Neural cell (in vitro differentiated cells): ENCODE data around the gene KIFC1. TPM values are rescaled to one million over a fixed set of nuclear protein-coding genes. Genes with fewer than 3 reads are reported as not detected.

Source experiments
- H2AFZ ChIP-seq: fragments of 200-600, 300-800 bp; sonication (generic), shearing (Covaris generic); 2 replicates; pipeline ENCODE4 v1.6.0; 2014; ENCODE audit warnings: low read depth, mild to moderate bottlenecking, antibody characterized with exemption, low read length, moderate library complexity
- H3F3A ChIP-seq: fragments of 200-600 bp; shearing (Covaris generic); 2 replicates; pipeline ENCODE4 v1.6.1; 2016; ENCODE audit warnings: mild to moderate bottlenecking, moderate library complexity, mixed read lengths, antibody characterized with exemption, low read length; ENCODE audit not compliant: insufficient read depth, poor library complexity, severe bottlenecking
- H3K27ac ChIP-seq: fragments of 200-600, 300-800 bp; sonication (generic), shearing (Covaris generic); 2 replicates; pipeline ENCODE4 v1.5.1; 2014; ENCODE audit warnings: mild to moderate bottlenecking, low read length, moderate library complexity
- H3K27me3 ChIP-seq: fragments of 300-800, 200-600 bp; sonication (generic), shearing (Covaris generic); 2 replicates; pipeline ENCODE4 v1.6.0; 2014; ENCODE audit warnings: mild to moderate bottlenecking, low read depth, low read length, moderate library complexity; ENCODE audit not compliant: insufficient read depth
- H3K36me3 ChIP-seq: fragments of 300-800, 200-600 bp; sonication (generic), shearing (Covaris generic); 2 replicates; pipeline ENCODE4 v1.5.1; 2014; ENCODE audit warnings: mild to moderate bottlenecking, antibody characterized with exemption, low read length, moderate library complexity; ENCODE audit not compliant: insufficient read depth
- H3K4me2 ChIP-seq: fragments of 300-800, 200-600 bp; sonication (generic), shearing (Covaris generic); 2 replicates; pipeline ENCODE4 v1.6.0; 2014; ENCODE audit warnings: mild to moderate bottlenecking, low read length
- H3K4me3 ChIP-seq: fragments of 300-800, 200-600 bp; sonication (generic), shearing (Covaris generic); 2 replicates; pipeline ENCODE4 v1.5.1; 2014; ENCODE audit warnings: mild to moderate bottlenecking, low read length, moderate library complexity
- H3K79me2 ChIP-seq: fragments of 200-600 bp; shearing (Covaris generic); replicated peaks from 2 replicates; pipeline ENCODE4 v1.6.0; 2014; ENCODE audit warnings: mild to moderate bottlenecking, low read length, moderate library complexity; ENCODE audit not compliant: insufficient read depth
- H3K9ac ChIP-seq: fragments of 300-800, 200-600 bp; sonication (generic), shearing (Covaris generic); 2 replicates; pipeline ENCODE4 v1.6.1; 2016; ENCODE audit warnings: mild to moderate bottlenecking, low read length, mixed read lengths
- H3K9me2 ChIP-seq: fragments of 200-600 bp; shearing (Covaris generic); 2 replicates; pipeline ENCODE4 v1.6.1; 2016; ENCODE audit warnings: mild to moderate bottlenecking, low read length, mixed read lengths; ENCODE audit not compliant: insufficient read depth
- H3K9me3 ChIP-seq: fragments of 200-600, 300-800 bp; sonication (generic), shearing (Covaris generic); 2 replicates; pipeline ENCODE4 v1.6.1; 2016; ENCODE audit warnings: mild to moderate bottlenecking, mixed run types, low read length, moderate library complexity, mixed read lengths
- H4K20me1 ChIP-seq: fragments of 200-600 bp; shearing (Covaris generic); 2 replicates; pipeline ENCODE4 v1.6.1; 2016; ENCODE audit warnings: mild to moderate bottlenecking, mixed run types; ENCODE audit not compliant: insufficient read depth
- EP300 ChIP-seq: fragments of 450-650 bp; conservative IDR thresholded peaks from 2 replicates; pipeline ENCODE4 v1.6.1; 2014; ENCODE audit warnings: antibody characterized with exemption, mild to moderate bottlenecking, moderate library complexity; ENCODE audit not compliant: poor library complexity, severe bottlenecking
- EZH2 ChIP-seq: fragments of 200-600, 300-800 bp; shearing (Covaris generic), sonication (generic); IDR thresholded peaks from 2 replicates; pipeline ENCODE4 v1.6.1; 2014; ENCODE audit warnings: antibody characterized with exemption, low read length, borderline replicate concordance, mild to moderate bottlenecking; ENCODE audit not compliant: insufficient read depth, poor library complexity, severe bottlenecking
- MXI1 ChIP-seq: fragments of 450-650 bp; conservative IDR thresholded peaks from 2 replicates; pipeline ENCODE4 v1.6.1; 2014; ENCODE audit warnings: antibody characterized with exemption, mild to moderate bottlenecking; ENCODE audit not compliant: poor library complexity, severe bottlenecking
- POLR2AphosphoS5 ChIP-seq: IDR thresholded peaks from 2 replicates; pipeline ENCODE4 v1.6.1; 2012
- RAD21 ChIP-seq: fragments of 450-650 bp; conservative IDR thresholded peaks from 2 replicates; pipeline ENCODE4 v1.6.1; 2014; ENCODE audit warnings: antibody characterized with exemption, mild to moderate bottlenecking, moderate library complexity
- SMC3 ChIP-seq: fragments of 450-650 bp; conservative IDR thresholded peaks from 2 replicates; pipeline ENCODE4 v1.6.1; 2014; ENCODE audit warnings: antibody characterized with exemption, mild to moderate bottlenecking, moderate library complexity; ENCODE audit not compliant: poor library complexity
- TAF1 ChIP-seq: IDR thresholded peaks from 2 replicates; pipeline ENCODE4 v1.6.1; 2012; ENCODE audit warnings: low read depth
- polyA plus RNA-seq: library from polyadenylated mRNA; depleted of rRNA; stranded (reverse); fragments of >200 nt; gene quantifications from 2 replicates; pipeline ENCODE4 v1.2.3, GENCODE V29; 2014
- TF ChIP-seq, protein P1 (sequence below): IDR thresholded peaks from 2 replicates; pipeline ENCODE4 v1.6.1; 2012; ENCODE audit warnings: borderline replicate concordance
- TF ChIP-seq, protein P2 (sequence below): fragments of 450-650 bp; IDR thresholded peaks from 2 replicates; pipeline ENCODE4 v1.5.1; 2014; ENCODE audit warnings: antibody characterized with exemption, mild to moderate bottlenecking, moderate library complexity; ENCODE audit not compliant: poor library complexity, severe bottlenecking

KIFC1 gene
- polyA plus RNA-seq, 1 donor from 2014 or later, result 0.52 TPM

DNA sequence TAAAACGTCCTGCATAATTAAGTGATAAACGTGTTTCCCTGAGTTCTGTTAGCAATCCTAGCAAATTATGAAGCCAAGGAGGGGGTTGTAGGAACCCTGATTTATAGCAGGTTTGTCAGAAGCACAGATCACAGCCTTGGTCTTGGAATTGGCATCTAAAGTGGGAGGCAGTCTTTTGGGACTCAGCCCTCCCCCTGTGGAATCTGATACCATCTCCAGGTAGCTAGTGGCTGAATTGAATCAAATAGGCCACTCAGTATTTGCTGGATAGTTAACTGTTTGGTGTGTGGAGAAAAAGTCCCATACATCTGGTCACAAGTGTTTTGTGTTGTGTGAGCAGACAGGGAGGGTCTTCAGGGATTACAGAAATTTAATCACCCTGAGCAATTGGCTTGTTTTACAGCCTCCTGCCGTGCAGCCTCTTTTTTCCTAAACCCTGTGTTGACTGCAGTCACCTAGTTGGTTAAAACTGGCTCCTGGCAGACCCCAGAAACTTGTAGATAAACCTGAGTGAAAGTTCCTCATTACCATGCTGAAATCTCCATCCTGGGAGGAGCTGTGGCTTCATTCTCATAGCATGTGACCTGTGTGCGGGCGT, 19.0 kb upstream of the KIFC1 start:
- H3K79me2 ChIP-seq, result no peaks in the 10 kb centered on the region
- H3K36me3 ChIP-seq, result no peaks in the 10 kb centered on the region
- no peaks in the 10 kb centered on the region for H3K9me2 ChIP-seq
- H2AFZ ChIP-seq, result no peak overlapping the region
- no peaks in the 10 kb centered on the region for H3K27me3 ChIP-seq
- H4K20me1 ChIP-seq, result no peaks in the 10 kb centered on the region
- H3K4me3 ChIP-seq, result no peak overlapping the region
- H3F3A ChIP-seq, result no peaks in the 10 kb centered on the region
- no peak overlapping the region for H3K4me2 ChIP-seq
- H3K9ac ChIP-seq, result no peak overlapping the region
- no peak for TF ChIP-seq SMC3
- no peak for TF ChIP-seq TAF1
- no peak for TF ChIP-seq EP300
- TF ChIP-seq, protein P1, sequence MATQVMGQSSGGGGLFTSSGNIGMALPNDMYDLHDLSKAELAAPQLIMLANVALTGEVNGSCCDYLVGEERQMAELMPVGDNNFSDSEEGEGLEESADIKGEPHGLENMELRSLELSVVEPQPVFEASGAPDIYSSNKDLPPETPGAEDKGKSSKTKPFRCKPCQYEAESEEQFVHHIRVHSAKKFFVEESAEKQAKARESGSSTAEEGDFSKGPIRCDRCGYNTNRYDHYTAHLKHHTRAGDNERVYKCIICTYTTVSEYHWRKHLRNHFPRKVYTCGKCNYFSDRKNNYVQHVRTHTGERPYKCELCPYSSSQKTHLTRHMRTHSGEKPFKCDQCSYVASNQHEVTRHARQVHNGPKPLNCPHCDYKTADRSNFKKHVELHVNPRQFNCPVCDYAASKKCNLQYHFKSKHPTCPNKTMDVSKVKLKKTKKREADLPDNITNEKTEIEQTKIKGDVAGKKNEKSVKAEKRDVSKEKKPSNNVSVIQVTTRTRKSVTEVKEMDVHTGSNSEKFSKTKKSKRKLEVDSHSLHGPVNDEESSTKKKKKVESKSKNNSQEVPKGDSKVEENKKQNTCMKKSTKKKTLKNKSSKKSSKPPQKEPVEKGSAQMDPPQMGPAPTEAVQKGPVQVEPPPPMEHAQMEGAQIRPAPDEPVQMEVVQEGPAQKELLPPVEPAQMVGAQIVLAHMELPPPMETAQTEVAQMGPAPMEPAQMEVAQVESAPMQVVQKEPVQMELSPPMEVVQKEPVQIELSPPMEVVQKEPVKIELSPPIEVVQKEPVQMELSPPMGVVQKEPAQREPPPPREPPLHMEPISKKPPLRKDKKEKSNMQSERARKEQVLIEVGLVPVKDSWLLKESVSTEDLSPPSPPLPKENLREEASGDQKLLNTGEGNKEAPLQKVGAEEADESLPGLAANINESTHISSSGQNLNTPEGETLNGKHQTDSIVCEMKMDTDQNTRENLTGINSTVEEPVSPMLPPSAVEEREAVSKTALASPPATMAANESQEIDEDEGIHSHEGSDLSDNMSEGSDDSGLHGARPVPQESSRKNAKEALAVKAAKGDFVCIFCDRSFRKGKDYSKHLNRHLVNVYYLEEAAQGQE, result no peak
- no peak for TF ChIP-seq EZH2
- no peak for TF ChIP-seq RAD21
- no peak for TF ChIP-seq POLR2AphosphoS5
- no peak for TF ChIP-seq MXI1
- TF ChIP-seq, protein P2, sequence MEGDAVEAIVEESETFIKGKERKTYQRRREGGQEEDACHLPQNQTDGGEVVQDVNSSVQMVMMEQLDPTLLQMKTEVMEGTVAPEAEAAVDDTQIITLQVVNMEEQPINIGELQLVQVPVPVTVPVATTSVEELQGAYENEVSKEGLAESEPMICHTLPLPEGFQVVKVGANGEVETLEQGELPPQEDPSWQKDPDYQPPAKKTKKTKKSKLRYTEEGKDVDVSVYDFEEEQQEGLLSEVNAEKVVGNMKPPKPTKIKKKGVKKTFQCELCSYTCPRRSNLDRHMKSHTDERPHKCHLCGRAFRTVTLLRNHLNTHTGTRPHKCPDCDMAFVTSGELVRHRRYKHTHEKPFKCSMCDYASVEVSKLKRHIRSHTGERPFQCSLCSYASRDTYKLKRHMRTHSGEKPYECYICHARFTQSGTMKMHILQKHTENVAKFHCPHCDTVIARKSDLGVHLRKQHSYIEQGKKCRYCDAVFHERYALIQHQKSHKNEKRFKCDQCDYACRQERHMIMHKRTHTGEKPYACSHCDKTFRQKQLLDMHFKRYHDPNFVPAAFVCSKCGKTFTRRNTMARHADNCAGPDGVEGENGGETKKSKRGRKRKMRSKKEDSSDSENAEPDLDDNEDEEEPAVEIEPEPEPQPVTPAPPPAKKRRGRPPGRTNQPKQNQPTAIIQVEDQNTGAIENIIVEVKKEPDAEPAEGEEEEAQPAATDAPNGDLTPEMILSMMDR, result no peak
- H3K27ac ChIP-seq, result no peak overlapping the region
- no peaks in the 10 kb centered on the region for H3K9me3 ChIP-seq

DNA sequence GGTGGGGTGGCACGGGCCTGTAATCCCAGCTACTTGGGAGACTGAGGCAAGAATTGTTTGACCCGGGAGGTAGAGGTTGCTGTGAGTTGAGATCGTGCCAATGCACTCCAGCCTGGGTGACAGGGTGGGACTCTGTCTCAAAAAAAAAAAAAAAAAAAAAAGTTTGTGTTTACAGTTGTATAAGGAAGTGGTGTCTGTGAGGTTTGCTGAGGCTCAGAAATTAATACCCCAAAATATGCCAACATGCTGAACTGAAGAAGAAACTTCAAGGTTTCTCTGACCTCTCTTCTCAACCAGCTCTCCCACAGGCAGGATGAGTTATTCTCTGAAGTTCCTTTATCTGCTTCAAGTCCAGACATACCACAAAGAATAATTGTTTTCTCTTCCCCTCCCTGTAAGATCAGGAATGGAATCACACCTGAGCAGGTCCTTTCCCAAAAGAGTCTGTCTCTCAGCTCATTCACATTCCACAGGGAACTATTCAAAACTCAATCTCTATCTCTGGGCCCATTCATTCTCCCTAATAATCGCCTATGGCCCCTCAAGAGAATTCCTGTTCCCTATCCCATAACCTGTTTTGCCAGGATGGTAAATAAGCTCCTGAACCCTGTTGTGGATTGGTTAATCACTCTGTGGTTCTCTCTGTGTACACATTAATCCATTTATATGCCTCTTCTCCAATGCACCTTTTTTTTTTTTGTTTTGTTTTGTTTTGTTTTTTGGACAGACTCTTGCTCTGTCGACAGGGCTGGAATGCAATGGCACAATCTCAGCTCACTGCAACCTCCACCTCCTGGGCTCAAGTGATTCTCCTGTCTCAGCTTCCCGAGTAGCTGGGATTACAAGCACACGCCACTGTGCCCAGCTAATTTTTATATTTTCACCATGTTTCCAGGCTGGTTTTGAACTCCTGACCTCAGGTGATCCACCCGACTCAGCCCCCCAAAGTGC, 17.4 kb upstream of the KIFC1 start:
- Histone ChIP-seq H3K27me3 (no peaks in the 10 kb centered on the region), H4K20me1 (no peaks in the 10 kb centered on the region), H3K36me3 (no peaks in the 10 kb centered on the region), H3K4me2 (no peak overlapping the region), H3K9me2 (no peaks in the 10 kb centered on the region), H3K9ac (no peak overlapping the region), H3K4me3 (no peak overlapping the region), H3K27ac (no peak overlapping the region), H3F3A (no peaks in the 10 kb centered on the region), H3K79me2 (no peaks in the 10 kb centered on the region), H3K9me3 (no peaks in the 10 kb centered on the region), H2AFZ (no peak overlapping the region)
- TF ChIP-seq MXI1 (no peak), SMC3 (no peak), RAD21 (no peak), EP300 (no peak), EZH2 (no peak), POLR2AphosphoS5 (no peak), TAF1 (no peak)
- TF ChIP-seq, protein P2, result no peak
- TF ChIP-seq, protein P1, result no peak
